DMS114 treated with DMSO at 0.1 percent for 48 hours (cell line): ENCODE data around the gene MADD.
"Not testable (repeated sequence)": the region's sequence is repeated elsewhere in the genome, so short reads cannot be mapped to it uniquely, and the experiment has no call there.

Experiments
- DNase-seq: peaks from one replicate; lab custom pipeline; 2025; ENCODE audit not compliant: unreplicated experiment; lab: John Stamatoyannopoulos, UW

MADD gene

GRCh38 chr11:47317064-47317828, 47.3 kb downstream of the MADD start:
- no peak for DNase-seq

- DNase-seq = no peak
Observed at GRCh38 chr11:47318166-47318565, 48.2 kb downstream of the MADD start.

GRCh38 chr11:47324520-47324919, 54.6 kb downstream of the MADD start:
- DNase-seq = no peak

- DNase-seq = no peak
Observed at GRCh38 chr11:47325271-47326041, 55.5 kb downstream of the MADD start.

GRCh38 chr11:47326198-47326597, 56.3 kb downstream of the MADD start:
- DNase-seq = no peak

- DNase-seq = no peak
Observed at GRCh38 chr11:47327025-47327424, 57.1 kb downstream of the MADD start.

GRCh38 chr11:47327949-47328348, 58.0 kb downstream of the MADD start:
- DNase-seq = no peak

GRCh38 chr11:47328449-47329390, 58.8 kb downstream of the MADD start:
- no peak for DNase-seq

- no peak for DNase-seq
Observed at GRCh38 chr11:47329431-47329986, 59.6 kb downstream of the MADD start.

GRCh38 chr11:47329987-47330931, 60.3 kb downstream of the MADD start:
- DNase-seq = no peak

GRCh38 chr11:47331454-47332302, 61.7 kb downstream of the MADD start:
- DNase-seq = no peak

- no peak for DNase-seq
Observed at GRCh38 chr11:47332303-47332711, 62.4 kb downstream of the MADD start.

GRCh38 chr11:47332791-47333525, 63.0 kb downstream of the MADD start:
- DNase-seq = no peak

- no peak for DNase-seq
Observed at GRCh38 chr11:47333526-47333845, 63.6 kb downstream of the MADD start.

- DNase-seq = no peak
Observed at GRCh38 chr11:47333886-47334443, 64.0 kb downstream of the MADD start.

- not testable (repeated sequence) for DNase-seq
Observed at GRCh38 chr11:47334699-47335411, 64.9 kb downstream of the MADD start.

- no peak for DNase-seq
Observed at GRCh38 chr11:47335733-47336132, 65.8 kb downstream of the MADD start.
